NCI-H774 (cell line): ENCODE data around the gene EFCAB14.
"Not testable (repeated sequence)": the region's sequence is repeated elsewhere in the genome, so short reads cannot be mapped to it uniquely, and the experiment has no call there.

ENCODE experiments used
- DNase-seq: peaks from one replicate; lab custom pipeline; 2025; lab: John Stamatoyannopoulos, UW

Gene EFCAB14

DNA sequence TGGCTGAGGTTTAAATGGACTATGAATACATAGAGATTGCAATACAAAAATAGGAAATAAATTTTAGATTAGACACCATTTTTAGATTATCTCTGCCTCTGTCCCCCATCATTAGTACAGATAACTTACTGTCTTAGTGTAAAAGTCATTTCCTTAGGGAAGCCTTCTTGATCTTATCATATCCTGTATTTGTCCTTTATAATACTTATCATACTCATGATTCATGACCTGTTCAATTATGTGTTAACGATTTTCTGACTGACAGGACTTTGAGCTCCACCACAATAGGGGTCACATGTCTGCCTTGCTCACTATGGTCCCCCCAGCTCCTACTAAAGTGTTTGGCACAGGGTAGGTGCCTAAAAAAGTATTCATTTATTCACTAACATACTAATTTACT lies 32.7 kb downstream of the EFCAB14 start:
- DNase-seq = no peak

DNA sequence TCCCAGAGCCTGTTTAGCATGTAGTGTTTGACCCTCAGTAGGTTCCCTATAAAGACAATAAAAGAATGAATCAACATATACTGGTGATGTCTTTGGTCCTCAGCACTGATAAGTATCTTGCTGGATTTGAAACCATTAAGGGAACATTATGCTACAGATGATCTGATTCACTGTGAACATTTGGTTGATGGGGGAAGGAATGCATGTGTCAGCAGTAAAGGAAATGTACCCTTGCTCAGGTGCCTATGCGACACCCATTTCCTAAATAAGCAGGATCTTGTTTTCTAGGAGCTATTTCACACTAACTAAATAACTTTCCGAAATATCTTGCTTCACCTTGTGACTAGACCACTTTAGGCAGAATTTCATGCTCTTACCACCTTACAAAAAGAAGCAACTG lies 34.2 kb downstream of the EFCAB14 start:
- no peak for DNase-seq

DNA sequence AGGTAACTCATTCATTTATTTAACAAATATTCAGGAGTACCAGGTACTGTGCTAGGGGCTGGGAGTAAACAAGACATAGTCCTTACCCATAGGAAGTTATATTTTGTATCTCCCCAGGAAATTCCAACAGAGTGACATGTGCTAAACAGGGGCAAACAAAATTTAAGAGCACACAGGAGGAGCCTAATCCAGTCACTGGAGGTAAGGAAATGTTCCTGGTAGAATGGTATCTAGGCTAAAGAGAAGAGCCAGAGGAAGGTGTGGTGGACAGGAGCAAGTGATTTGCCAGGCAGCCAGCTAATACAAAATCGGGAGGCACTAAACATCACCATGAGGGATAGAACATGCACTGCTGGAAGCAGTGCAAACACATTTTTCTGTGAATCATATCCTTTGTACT lies 36.9 kb downstream of the EFCAB14 start:
- DNase-seq = no peak

DNA sequence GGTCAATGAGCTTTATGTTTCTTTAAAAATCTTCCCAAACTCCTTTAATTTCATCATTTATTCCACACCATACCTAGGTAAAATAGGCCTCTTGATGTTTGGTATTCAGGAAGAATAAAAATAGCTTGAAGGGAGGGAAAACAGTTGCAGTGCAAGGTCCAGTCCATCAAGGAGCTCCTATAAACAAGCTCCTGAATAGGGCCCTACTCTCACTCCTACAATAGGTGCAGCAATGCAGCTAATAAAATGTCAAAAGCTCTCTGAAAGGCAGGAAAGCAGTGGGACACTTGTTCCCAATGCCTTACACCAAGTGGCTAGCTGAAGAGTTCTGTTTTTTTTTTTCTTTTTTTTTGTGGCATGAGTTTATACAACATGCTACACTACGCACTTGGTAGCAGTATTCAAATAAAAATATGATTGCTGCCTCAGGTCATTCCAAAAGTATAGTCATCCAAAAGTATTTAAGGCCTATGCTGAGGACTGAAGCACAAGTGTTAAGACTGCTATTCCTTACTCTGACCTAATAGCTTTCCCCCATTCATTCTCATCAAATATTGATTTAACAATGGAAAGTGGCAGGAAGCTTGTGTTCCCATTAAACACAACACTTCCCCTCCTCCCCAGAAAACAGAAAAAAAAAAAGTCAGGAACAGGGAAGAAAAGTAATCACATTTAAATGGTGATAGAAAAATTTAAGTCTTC lies 37.4 kb downstream of the EFCAB14 start:
- peak; percentile 44 for DNase-seq

DNA sequence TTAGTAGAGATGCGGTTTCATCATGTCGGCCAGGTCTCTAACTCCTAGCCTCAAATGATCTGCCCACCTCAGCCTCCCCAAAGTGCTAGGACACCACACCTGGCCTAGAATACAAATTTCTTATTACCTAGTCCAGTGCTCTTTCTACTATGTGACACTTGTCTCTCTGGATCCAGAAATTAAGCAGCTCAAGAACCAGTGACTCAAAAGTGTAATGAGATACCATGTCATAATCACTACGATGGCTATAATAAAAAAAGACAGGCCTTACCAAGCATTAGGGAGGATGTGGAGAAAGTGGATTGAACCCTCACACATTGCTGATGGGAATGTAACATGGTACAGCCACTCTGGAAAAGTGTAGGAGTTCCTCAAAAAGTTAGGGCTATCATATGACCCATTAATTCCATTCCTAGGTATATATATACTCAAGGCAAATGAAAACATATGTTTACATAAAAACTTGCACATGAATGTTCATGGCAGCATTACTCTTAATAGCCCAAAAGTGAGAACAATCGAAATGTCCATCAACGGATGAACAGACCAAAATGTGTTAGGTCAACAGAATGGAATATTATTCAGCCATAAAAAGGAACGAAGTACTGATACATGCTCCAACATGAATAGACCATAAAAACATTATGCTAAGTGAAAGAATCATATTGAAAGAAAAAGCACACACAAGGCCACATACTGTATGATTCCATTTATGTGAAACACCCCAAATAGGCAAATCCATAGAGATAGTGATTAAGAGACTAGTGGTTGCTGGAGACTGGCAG lies 38.9 kb downstream of the EFCAB14 start:
- no peak for DNase-seq

DNA sequence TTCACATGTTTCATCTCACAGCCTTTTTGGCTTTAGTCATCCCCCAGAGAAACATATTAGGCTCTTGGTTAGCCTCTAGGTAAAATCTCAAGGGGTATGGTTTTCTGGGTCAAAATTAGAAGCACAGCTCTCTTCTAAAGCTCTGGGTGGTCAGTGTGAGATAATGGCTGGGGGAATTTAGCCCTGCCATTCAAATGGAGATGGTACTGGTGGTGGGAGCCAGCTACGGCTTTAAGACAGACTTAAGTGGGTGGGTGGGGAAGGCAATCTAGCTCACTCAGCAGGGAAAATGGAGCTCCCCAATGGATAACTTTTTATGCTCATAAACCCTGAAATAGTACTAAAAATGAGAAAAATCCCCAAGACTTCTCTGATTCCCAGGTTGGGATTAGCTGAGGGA lies 41.6 kb downstream of the EFCAB14 start:
- no peak for DNase-seq

DNA sequence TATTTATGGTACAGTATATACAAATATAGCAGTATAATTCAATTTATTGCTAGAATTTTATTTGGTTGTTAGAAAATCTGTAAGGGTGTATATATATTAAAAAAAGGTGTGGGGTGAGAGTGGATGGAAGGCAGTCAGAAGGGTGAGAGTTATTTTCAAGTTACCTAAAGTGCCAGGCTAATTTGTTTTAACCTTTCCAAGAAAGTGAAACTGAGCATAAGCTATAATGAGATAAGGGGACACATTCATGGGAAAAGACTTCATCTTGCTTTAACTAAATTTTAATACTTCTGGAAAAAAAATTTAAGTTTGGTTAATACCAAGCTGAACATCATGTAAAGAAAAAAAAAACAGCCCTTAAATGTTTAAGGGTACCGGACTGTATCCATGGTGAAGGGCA lies 42.4 kb downstream of the EFCAB14 start:
- DNase-seq = no peak

DNA sequence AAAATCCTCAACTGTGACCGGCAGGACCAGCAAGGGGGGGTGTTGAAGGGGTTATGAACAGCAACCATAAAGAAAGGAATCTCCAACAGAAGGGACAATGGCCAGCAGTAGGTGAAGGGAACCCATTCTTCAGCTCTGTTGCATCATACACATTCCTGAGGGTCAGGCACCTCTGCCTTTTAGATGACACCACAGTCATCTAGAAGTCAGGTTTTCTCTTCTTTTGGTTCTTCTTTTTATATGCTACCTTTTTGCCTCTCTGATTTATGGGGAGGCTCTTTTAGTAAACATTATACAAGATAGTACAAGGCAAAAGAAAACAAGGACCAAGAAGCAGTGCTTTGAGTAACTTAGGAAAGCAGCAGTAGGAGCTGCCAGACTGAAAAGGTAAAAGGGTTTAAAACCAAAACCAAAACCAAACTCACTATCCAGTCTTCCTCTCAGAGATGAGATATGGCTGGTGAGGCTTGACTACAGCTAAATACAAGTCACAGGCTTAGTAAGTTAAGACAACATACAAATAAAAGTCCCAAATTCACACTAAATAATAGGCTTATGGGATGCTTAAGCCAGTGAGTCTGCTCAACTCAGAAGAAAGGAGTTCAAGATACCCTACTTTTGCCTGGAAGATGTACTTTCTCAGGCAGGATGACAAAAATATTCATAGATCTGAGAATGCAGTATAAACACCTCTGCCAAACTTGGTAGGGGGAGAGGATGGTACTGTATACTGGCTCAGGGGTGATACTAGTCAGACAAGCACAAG lies 43.2 kb downstream of the EFCAB14 start:
- no peak for DNase-seq

DNA sequence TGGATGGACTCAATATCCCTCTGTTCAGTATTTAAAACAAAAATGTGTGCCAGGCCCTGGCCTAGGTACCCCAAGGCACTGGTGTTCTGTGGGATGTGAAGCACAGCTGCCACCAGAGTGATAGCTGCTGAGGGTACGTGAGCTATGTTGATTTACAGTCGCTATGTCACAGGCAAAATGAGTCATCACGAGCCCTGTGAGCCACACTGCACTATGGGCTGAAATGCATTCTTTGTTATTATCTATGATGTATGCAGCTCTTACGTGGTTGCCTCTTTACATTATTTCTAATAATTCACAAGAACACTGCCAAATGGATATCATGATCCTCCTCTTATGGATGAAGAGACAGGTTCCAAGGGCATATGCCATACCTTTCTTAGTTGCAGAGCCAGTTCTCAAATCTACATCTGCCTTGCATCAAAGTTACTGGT lies 45.1 kb downstream of the EFCAB14 start:
- DNase-seq = no peak

DNA sequence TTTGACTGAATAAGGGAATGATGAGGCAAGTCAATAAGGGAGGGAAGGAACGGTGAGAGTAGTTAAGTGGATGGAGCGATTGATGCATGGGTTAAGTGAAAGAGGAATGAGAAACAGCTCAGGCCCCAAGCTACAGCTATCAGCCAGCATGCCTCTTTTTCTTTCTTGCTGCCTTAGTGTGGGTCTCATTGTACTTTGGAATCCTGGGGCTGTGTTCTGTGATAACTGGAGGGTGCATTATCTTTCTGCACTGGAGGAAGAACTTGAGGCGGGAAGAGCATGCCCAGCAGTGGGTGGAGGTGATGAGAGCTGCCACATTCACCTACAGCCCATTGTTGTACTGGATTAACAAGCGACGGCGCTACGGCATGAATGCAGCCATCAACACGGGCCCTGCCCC lies 46.2 kb downstream of the EFCAB14 start:
- no peak for DNase-seq

DNA sequence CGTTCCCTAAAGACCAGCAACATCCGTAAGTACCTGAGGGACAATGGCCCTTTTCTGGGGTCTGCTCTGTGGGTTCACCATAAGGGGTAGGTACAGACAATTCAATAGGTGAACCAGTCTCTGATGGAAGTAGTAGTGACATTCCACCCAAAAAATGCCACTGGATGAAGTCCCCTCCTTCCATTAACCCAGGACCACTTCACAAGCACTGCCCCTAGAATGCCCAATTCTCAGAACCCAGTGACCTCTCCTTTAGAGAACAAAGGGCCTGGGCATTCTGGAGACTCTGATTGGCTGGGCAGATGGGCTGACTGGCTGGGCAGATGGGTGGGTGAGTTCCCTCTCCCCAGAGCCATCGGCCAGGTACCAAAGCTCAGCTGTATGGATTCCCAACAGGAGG lies 47.4 kb downstream of the EFCAB14 start, which contains the start of gene TEX38:
Gene TEX38 (plus strand): TSS at position 301 of the 400 bp plus-strand sequence. CDS start 81 bp downstream, at position 382.
- no peak for DNase-seq

DNA sequence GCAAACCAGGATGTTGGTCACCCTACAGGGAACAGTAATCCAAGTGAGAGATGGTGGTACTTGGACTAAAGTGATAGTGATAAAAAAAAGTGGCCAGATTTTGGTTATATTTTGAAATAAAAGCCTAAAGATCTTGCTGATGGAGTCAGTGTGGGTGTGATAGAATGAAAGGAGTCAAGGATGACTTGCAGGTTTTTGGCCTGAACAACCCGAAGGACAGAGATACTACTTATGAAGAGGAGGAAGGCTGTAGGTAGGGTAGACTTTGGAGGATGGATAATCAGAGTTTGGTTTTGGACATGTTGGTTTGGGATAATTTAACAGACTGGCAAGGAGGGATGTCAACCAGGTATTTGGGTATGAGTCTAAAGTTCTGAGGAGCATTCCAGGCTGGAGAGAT lies 48.8 kb downstream of the EFCAB14 start:
- DNase-seq = no peak

DNA sequence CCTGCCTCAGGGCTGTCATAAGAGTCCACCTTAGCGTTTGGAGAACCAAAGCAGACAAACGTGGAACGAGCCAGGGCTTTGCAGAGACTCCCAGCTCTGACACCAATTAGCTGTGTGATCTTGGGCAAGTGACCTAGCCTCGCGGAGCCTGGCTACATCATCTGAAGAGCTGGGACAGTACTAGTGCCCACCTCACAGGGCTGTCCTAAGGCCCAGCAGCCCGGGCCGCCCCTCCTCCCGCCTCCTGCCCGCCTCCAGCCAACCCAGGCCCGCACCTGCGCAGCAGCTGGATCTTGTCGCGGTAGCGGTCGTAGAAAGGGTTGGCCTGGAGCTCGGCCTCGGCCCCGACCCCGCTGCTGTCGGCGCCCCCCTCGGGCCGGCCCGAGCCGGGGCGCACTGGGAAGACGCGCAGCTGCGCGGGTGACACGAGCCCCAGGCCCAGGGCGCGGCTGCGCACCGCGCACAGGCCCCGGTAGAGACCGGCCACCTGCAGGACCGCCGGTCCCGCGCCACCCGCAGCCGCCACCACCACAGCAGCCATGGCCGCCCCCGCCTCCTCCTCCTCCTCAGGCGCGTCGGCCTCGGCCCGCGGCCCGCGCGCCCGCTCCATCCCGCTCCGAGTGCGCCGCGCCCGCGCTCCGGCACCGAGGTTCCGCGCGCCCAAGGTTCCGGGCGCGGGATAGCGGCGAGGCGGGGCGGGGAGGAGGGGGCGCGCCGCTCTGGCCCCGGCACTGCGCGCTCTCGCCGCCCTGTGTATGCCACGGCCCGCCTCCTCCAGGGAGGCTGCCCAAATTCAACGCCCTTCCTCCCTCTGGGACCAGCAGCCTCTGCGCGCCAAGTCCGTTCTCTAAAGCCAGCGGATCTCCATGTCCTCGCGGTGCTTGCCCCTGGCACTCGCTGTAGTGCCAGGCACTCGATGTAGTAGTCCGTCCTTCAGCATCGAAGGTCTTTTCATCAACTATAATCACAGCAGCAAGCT lies 50.8 kb downstream of the EFCAB14 start, which contains the start of gene ATPAF1:
Gene ATPAF1 (minus strand): TSS at position 583 of the 979 bp plus-strand sequence. CDS start 42 bp downstream, at position 541.
- peak; percentile 90 for DNase-seq

DNA sequence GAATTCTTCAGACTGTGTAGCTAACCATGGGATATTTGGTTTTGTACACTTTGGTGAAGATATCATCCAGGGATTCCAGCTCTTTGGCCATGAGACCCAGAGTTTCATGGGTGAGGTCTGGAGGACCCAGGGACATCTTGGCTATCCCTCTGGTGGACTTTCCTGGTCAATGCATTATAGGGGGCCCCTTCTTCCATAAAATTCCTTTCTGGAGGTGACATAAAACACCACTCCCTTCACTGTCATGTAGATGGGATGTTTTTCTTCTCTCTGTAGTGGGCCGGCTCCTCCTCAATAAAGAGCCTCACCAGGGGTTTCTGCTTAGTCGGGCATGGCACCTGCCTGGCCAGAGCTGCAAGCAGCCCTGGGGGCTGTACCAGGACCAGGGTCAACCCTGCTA lies 52.9 kb downstream of the EFCAB14 start:
- no peak for DNase-seq

DNA sequence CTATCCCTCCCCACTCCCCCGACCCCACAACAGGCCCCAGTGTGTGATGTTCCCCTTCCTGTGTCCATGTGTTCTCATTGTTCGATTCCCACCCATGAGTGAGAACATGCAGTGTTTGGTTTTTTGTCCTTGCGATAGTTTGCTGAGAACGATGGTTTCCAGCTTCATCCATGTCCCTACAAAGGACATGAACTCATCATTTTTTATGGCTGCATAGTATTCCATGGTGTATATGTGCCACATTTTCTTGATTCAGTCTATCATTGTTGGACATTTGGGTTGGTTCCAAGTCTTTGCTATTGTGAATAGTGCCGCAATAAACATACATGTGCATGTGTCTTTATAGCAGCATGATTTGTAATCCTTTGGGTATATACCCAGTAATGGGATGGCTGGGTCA lies 56.0 kb downstream of the EFCAB14 start:
- not testable (repeated sequence) for DNase-seq

DNA sequence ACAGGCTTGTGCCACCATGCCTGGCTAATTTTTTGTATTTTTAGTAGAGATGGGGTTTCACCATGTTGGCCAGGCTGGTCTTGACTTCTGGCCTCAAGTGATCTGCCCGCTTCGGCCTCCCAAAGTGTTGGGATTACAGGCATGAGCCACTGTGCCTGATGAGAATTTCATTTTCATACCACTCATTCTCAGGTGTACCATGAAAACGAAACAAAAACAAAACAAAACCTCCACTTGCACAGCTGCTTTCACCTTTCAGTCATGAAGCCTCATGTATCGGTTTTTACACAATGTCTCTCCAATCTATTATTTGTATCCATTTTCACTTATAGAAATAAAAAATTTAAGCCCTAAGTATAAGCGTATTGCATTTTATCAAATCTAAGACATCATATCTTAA lies 58.8 kb downstream of the EFCAB14 start:
- not testable (repeated sequence) for DNase-seq

DNA sequence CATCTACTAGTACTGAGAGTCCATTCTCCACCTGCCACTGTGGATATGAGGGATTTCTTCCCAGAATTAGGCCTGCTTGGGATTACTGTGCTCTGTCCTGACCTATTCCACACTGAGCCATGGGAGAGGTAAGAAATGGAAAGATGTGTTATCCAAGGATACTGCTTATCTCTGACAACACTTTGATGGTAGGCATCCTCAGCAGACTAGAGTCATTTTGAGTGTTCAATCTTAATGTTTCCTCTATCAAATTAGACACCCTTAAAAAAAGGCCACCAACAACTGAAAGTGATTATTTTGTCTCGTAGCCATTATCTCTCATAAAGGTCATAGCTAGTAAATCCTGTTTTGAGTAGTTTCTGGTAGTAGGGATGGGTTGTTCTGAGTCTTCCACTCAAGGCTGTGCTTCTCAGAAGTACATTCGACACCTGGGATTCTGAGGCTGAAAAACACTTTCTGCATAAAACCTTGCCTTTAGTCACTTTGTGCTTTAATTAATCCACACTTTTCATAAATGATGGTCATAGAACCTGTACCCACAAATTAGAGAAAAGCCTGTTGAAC lies 59.5 kb downstream of the EFCAB14 start:
- DNase-seq = no peak

DNA sequence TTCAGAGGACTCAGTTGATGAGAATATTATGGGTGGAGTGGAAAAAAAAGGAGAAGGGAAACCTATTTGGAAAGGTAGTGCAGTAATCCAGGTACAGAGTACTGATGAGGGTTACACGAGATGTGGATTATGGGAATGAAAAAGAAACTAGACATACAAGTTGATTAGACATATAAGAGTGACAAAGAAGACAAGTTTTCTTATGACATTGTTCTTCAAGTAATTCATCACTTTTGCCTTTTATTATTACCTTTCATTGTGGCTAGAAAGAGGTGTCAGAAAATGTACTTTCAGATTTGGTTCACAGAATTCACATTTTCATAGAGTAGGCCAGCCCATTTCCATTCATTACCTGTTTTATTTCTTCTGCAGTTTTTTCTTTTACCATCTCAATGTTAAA lies 61.1 kb downstream of the EFCAB14 start:
- no peak for DNase-seq

DNA sequence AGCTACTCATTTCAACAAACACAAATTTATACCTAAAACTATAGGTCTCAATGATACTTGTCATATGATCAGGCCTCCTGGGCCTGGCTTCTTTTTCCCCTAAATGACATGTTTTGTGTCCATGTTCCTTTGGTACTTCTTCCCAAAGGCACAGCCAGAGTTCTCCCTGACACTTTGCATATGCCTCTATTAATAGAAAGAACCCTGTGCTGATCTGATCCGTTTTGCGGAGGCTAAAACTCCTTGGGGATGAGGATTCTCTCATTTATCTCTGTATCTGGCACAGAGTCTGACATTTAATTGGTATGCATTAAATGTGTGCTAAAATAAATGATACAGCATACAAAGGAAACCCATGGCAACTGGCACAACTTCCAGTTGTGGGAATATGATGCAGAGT lies 62.3 kb downstream of the EFCAB14 start:
- no peak for DNase-seq

DNA sequence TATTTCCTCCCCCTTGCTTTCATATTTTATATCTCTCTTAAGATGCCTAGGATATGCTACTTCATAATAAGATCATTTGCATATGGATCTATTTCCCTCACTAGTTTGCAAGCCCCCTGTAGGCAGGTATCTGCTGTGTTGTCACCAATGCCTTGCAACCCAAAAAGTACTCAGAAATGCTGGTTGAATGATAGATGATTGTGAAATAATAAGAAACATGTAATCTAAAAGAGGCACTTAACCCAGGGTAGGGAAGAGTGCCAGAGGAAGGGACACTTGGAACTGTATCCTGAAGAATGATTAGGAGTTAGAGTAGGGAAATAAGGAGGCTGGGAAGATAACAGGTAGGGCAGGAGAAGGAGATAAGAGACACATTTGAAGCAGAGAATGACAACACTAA lies 63.1 kb downstream of the EFCAB14 start:
- no peak for DNase-seq

DNA sequence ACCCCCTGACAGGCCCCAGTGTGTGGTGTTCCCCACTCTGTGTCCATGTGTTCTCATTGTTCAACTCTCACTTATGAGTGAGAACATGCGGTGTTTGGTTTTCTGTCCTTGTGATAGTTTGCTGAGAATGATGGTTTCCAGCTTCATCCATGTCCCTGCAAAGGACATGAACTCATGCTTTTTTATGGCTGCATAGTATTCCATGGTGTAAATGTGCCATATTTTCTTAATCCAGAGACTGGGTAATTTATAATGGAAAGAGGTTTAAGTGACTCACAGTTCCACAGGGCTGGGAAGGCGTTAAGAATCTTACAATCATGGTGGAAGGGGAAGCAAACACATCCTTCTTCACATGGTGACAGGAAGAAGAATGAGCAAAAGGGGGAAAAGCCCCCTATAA lies 64.2 kb downstream of the EFCAB14 start:
- DNase-seq = not testable (repeated sequence)
